Measurements from ENCODE around the gene OSBP2. TPM values are rescaled to one million over a fixed set of nuclear protein-coding genes. Genes with fewer than 3 reads are reported as not detected.
"Not testable (repeated sequence)": the region's sequence is repeated elsewhere in the genome, so short reads cannot be mapped to it uniquely, and the experiment has no call there.

The OSBP2 gene
- total and polyA plus RNA-seq, 5 experiments from 2014 or later: 0.60 to 1.8 (median 0.75) TPM

DNA sequence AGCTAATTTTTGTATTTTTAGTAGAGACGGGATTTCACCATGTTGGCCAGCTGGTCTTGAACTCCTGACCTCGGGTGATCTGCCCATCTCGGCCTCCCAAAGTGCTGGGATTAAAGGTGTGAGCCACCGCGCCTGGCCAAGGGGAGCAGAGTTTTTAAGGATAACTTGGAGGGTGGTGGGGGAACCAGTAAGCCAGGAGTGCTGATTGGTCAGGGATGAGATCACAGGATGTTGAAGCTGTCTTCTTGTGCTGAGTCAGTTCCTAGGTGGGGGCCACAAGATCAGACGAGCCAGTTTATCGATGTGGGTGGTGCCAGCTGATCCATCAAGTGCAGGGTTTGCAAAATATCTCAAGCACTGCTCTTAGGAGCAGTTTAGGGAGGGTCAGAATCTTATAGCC is 45.3 kb downstream of the OSBP2 start:
- ATAC-seq, H3K27ac Mint-ChIP-seq: not testable (repeated sequence)

DNA sequence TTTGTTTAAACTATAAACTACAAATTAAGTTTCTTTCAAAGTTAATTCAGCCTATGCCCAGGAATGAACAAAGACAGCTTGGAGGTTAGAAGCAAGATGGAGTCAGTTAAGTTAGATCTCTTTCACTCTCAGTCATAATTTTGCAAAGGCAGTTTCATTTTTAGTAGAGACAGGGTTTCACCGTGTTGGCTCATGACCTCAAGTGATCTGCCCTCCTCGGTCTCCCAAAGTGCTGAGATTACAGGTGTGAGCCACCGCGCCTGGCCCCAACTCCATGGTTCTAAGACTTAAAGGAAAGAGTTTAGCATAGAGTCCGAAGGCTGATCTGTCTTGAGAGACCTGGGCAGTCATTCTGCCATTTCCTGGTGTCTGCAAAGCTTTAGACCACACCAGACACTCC is 45.8 kb downstream of the OSBP2 start:
- H3K4me3 Mint-ChIP-seq, POLR2A ChIA-PET, ATAC-seq, DNase-seq, H3K4me1 Mint-ChIP-seq, H3K27ac Mint-ChIP-seq, H3K36me3 Mint-ChIP-seq, H3K27me3 Mint-ChIP-seq, H3K9me3 Mint-ChIP-seq: not testable (repeated sequence)

More for the DNA sequence above, 45.3 kb downstream of the OSBP2 start:
- H3K4me1 Mint-ChIP-seq, H3K36me3 Mint-ChIP-seq, H3K4me3 Mint-ChIP-seq, H3K9me3 Mint-ChIP-seq, DNase-seq, H3K27me3 Mint-ChIP-seq, POLR2A ChIA-PET: not testable (repeated sequence)

DNA sequence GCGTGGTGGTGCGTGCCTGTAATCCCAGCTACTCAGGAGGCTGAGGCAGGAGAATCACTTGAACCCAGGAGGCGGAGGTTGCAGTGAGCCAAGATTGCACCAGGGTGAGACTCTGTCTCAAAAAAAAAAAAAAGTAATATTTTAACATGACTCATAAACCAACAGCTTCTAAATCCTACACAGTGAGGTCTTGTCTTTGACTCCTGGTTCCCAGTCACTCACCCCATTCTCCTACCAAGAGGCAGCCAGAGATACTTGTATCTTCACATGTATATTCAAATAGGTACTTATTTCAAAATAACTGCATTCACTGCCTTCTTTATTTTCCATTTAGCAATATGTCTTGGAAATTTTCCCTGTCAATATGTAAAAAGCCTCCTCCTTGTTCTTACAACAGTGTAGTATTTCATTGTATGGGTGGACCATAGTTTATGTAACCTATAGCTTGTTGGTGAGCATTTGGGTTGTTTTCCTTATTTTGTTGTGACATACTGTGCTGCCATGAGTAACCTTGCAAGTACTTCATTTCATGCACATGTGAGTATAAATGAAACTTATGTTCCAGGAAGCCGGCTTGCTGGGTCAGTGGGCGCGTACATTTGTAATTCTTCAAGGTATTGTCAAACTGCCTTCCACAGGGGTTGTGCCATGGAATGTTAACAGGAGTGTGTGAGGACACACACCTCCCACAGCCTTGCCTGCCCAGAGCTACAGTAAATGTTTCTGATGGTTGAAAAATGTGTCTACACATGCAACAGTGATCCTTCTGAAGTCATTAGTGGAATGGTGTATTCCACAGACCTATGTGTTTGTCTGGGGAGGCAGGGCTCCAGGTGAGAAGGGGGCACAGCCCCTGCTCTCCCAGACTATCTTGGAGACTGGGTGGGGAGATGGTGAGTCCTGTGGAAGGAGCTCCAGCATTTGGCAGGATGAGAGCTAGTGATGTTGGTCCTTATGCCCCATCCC is 47.9 kb downstream of the OSBP2 start:
- peaks cover 0 to 9% (median 3%) of the 10 kb centered on the region in 5 donors for H3K27me3 Mint-ChIP-seq
- ATAC-seq: no peak
- H3K4me3 Mint-ChIP-seq: no peak overlapping the region
- no peak overlapping the region for H3K27ac Mint-ChIP-seq
- no peak for DNase-seq
- peaks cover 0 to 2% (median 2%) of the 10 kb centered on the region in 3 donors for H3K36me3 Mint-ChIP-seq
- H3K4me1 Mint-ChIP-seq: peaks cover 0 to 8% (median 3%) of the 10 kb centered on the region in 4 donors
- POLR2A ChIA-PET: no interaction called here
- H3K9me3 Mint-ChIP-seq: no peaks in the 10 kb centered on the region

DNA sequence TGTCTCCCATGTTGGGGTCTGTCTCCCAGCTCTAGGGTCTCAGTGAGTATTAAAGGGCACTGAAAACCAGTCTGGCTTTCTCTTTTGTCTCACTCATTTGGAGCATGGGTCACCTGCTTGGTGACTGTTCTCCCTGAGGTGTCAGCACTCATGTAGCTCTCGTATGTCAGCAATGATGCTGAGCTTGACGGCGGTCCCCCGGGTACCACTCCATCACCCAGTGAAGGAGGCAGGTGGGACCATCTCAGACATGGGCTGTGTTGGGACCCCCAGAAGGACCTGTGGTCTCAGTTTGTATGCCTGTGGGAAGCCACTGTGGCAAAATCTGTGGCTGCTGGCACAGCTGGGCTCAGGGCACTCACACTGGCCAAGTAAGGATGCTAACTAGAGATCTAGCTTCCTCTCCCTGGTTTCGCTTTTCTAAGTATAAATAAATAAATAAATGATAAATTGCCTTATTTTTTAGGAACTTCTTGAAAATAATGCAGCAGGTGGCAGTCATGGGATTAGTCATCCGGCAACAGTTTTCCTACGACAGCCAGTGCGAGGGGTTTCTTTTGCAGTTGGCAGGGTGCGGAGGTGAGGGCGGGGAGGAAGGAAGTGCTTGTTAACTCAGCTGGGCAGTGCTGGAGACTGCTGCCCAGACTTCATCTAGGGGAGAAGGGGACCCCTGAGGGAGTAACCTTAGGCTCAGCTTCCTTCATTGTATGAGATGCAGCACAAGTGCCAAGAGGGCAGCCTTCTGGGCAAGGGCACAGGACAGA is 48.8 kb downstream of the OSBP2 start:
- no peak overlapping the region for H3K4me3 Mint-ChIP-seq
- DNase-seq (no peak), ATAC-seq (no peak)
- no peaks in the 10 kb centered on the region for H3K9me3 Mint-ChIP-seq
- H3K27ac Mint-ChIP-seq: no peak overlapping the region
- peaks cover 0 to 2% (median 2%) of the 10 kb centered on the region in 3 donors for H3K36me3 Mint-ChIP-seq
- peaks cover 0 to 9% (median 3%) of the 10 kb centered on the region in 5 donors for H3K27me3 Mint-ChIP-seq
- POLR2A ChIA-PET: no interaction called here
- peaks cover 0 to 8% (median 2%) of the 10 kb centered on the region in 4 donors for H3K4me1 Mint-ChIP-seq

DNA sequence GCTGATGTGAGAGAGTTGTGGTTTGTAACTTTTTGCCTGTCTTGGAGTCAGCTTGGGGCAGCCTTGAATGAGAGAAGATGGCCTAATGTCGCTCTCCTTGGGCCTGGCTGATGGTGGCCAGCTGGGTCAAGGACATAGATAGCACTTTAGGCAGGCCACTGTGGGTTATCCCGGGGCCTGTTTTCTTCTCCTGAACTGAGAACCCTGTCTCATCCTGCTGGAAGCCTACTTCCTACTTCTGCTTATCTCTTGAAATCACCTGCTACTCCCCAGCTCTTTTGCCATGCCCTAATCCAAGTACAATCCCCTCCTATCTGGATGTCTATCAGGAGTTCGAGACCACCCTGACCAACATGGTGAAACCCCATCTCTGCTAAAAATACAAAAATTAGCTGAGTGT is 49.5 kb downstream of the OSBP2 start:
- Mint-ChIP-seq H3K4me3 (no peak overlapping the region), H3K9me3 (no peaks in the 10 kb centered on the region), H3K36me3 (peaks cover 0 to 2% (median 0%) of the 10 kb centered on the region in 3 donors), H3K27ac (no peak overlapping the region), H3K4me1 (peaks cover 0 to 8% (median 2%) of the 10 kb centered on the region in 4 donors), H3K27me3 (peaks cover 0 to 9% (median 3%) of the 10 kb centered on the region in 5 donors)
- POLR2A ChIA-PET: no interaction called here
- no peak for ATAC-seq
- no peak for DNase-seq

DNA sequence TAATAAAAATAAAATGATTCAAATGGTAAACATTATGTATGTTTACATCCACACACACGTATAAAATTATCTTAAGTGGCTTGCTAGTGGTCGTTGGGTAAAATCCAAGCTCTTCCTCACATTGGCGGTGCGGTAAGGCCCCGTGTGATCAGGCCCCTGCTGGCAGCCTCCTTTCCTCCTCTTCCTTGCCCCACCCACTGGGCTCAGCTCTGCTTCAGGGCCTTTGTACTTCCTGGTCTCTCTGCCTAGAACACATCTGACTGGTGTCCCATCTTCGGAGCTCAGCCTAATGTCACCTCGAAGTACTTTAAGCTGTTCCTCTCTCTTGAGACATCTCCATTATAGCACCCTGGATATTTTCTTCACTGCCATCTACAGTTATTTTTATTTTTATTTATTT is 52.8 kb downstream of the OSBP2 start:
- POLR2A ChIA-PET: no interaction called here
- Mint-ChIP-seq H3K9me3 (no peaks in the 10 kb centered on the region), H3K4me1 (peaks cover 0 to 4% (median 2%) of the 10 kb centered on the region in 4 donors), H3K4me3 (no peak overlapping the region), H3K36me3 (peaks cover 0 to under 1% (median 0%) of the 10 kb centered on the region in 3 donors), H3K27me3 (peaks cover 0 to 2% (median 0%) of the 10 kb centered on the region in 5 donors), H3K27ac (no peak overlapping the region)
- DNase-seq (no peak), ATAC-seq (no peak)

DNA sequence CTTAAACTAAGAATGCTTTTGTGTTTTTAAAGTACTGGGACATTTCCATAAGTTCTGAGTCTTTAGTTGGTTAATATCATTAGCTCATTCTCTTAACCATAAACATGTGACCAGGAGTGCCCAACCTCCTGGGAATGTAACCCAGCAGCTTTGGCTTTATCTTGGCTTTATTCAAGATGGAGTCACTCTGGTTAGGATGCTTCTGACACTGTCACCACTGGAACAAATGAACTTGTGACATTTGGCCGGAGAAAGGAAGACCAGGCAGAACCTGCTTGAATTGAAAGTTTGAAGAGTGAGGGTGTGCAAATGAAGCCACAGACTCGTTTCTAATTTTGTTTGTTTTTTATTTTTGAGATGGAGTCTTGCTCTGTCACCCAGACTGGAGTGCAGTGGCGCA is 54.6 kb downstream of the OSBP2 start:
- no peak overlapping the region for H3K27ac Mint-ChIP-seq
- no peak for ATAC-seq
- POLR2A ChIA-PET: no interaction called here
- H3K4me1 Mint-ChIP-seq: peaks cover 0 to 2% (median 0%) of the 10 kb centered on the region in 4 donors
- H3K27me3 Mint-ChIP-seq: peaks cover 0 to 3% (median 0%) of the 10 kb centered on the region in 5 donors
- DNase-seq: no peak
- peaks cover 0 to 5% (median 2%) of the 10 kb centered on the region in 3 donors for H3K36me3 Mint-ChIP-seq
- H3K4me3 Mint-ChIP-seq: no peak overlapping the region
- H3K9me3 Mint-ChIP-seq: peaks cover 0 to 5% (median 0%) of the 10 kb centered on the region in 9 donors

DNA sequence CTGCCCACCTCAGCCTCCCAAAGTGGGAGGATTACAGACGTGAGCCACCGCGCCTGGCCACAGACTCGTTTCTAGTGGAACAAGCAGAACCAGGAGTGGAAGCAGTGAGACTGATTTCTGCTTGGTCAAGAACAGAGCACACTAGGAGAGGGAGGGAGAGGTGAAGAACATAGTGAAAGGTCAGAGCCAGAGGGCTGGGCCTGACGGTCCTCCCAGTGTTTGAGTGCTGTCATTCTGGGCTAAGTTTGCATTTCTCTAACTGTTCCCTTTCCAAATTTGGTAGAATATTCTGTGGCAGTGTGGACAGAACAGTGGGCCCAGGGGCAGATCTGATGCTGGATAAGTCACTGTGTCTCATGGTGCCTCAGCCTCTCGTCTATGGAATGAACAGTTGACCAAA is 55.2 kb downstream of the OSBP2 start:
- H3K9me3 Mint-ChIP-seq: peaks cover 0 to 5% (median 0%) of the 10 kb centered on the region in 9 donors
- no peak overlapping the region for H3K4me3 Mint-ChIP-seq
- ATAC-seq (no peak), DNase-seq (no peak)
- peaks cover 0 to 4% (median under 1%) of the 10 kb centered on the region in 4 donors for H3K4me1 Mint-ChIP-seq
- POLR2A ChIA-PET: no interaction called here
- peak overlapping the region in 1 of 10 donors; percentile 28 for H3K27ac Mint-ChIP-seq
- peaks cover 0 to 5% (median 2%) of the 10 kb centered on the region in 3 donors for H3K36me3 Mint-ChIP-seq
- H3K27me3 Mint-ChIP-seq: peaks cover 0 to 4% (median 0%) of the 10 kb centered on the region in 5 donors

DNA sequence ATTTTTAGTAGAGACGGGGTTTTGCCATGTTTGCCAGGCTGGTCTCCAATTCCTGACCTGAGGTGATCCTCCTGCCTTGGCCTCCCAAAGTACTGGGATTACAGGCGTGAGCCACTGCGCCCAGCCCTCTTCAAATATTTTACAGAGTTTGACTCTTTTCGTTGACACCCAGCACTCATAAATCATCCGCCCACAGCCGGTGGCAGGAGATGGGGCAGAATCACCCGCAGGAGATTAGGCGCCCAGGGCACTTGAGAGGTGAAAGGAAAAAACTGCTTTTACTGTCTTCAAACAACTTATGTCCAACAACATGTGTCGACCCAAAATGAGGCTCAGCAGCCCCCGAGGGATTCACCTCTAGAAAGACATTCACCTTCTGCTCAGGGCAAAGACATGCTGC is 56.9 kb downstream of the OSBP2 start:
- DNase-seq (no peak), ATAC-seq (no peak)
- H3K9me3 Mint-ChIP-seq: peaks cover 0 to 5% (median 0%) of the 10 kb centered on the region in 9 donors
- peaks cover 0 to 10% (median 0%) of the 10 kb centered on the region in 5 donors for H3K27me3 Mint-ChIP-seq
- H3K4me3 Mint-ChIP-seq: no peak overlapping the region
- H3K36me3 Mint-ChIP-seq: peaks cover 0 to 5% (median 2%) of the 10 kb centered on the region in 3 donors
- peaks cover 0 to 5% (median under 1%) of the 10 kb centered on the region in 4 donors for H3K4me1 Mint-ChIP-seq
- POLR2A ChIA-PET: interaction anchor here (0.6 kb wide), 1 partner anchor 58 kb away, joined by 4 read pairs; no protein-coding TSS in a partner anchor
- H3K27ac Mint-ChIP-seq: no peak overlapping the region

DNA sequence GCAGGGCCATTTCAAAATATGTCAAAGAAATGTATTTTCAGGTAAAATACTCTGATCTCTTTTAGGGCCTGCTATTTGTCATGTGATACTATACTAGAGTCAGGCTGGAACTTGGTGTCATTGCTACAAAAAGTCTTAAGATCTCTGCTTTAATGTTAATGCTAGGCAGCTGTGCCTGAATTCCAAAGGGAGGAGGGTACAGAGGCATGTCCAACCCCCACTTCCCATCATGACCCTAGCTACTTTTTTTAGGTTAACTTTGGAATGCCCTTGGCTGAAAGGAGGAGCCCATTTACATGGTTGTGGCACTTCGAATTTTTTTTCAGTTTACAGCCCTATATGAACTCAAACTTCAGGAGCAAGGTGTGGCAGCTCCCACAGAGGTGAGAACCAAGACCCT is 58.1 kb downstream of the OSBP2 start:
- Mint-ChIP-seq H3K4me1 (peaks cover 0 to 3% (median under 1%) of the 10 kb centered on the region in 4 donors), H3K4me3 (no peak overlapping the region), H3K36me3 (peaks cover 0 to 5% (median 2%) of the 10 kb centered on the region in 3 donors), H3K27ac (peak overlapping the region in 2 of 10 donors; percentile 29 to 31), H3K27me3 (peaks cover 1 to 10% (median 5%) of the 10 kb centered on the region in 5 donors), H3K9me3 (peaks cover 0 to 5% (median 0%) of the 10 kb centered on the region in 9 donors)
- POLR2A ChIA-PET: no interaction called here
- DNase-seq: no peak
- ATAC-seq: no peak

DNA sequence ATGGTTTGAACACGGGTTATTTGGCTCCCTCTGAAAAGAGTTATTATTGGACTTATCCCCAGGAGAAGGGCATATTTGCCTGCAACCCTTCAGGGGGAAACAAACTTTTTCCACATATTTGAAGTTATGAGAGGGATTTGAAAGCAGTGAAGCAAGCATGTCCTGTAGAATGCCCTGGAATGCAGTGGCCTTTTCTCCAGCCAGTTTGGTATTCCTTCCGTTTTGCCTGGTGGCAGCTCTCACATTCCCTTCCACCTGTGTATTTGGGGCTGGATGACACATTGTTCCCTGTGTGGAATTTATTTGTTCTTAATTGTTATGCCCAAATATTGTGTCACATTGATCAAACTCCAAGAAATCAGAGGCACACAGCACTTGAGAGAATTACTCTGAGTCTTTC is 59.0 kb downstream of the OSBP2 start:
- ATAC-seq: no peak
- Mint-ChIP-seq H3K4me1 (peaks cover 0 to 3% (median under 1%) of the 10 kb centered on the region in 4 donors), H3K9me3 (peaks cover 0 to 5% (median 0%) of the 10 kb centered on the region in 9 donors), H3K27me3 (peaks cover 1 to 10% (median 5%) of the 10 kb centered on the region in 5 donors), H3K4me3 (no peak overlapping the region), H3K36me3 (peaks cover 0 to 5% (median 2%) of the 10 kb centered on the region in 3 donors), H3K27ac (no peak overlapping the region)
- POLR2A ChIA-PET: no interaction called here
- DNase-seq: no peak

DNA sequence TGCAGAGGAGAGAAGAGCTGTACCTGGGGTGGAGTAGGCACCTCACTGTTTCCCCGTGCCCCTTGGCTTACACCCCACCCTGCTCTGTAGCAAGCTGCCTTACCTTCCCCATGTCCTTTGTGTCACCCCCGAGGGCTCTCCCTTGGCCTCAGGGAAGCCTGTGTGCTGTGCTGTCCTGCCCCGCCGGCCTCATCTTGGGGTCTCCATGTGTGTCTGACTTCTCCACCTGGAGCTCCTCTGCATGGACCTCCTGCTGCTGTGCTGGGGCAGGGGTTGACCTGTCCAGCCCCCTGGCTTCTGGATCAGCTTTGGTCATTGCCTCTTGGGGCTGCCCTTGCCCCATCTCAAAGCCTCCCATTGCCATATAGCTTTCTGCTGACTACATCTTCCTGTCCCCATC is 59.8 kb downstream of the OSBP2 start:
- Mint-ChIP-seq H3K9me3 (peaks cover 0 to 5% (median 0%) of the 10 kb centered on the region in 9 donors), H3K27me3 (peaks cover 1 to 10% (median 5%) of the 10 kb centered on the region in 5 donors), H3K36me3 (peaks cover 0 to 5% (median 2%) of the 10 kb centered on the region in 3 donors), H3K27ac (peak overlapping the region in 1 of 10 donors; percentile 88), H3K4me1 (peaks cover 0 to 3% (median under 1%) of the 10 kb centered on the region in 4 donors), H3K4me3 (no peak overlapping the region)
- DNase-seq (no peak), ATAC-seq (no peak)
- POLR2A ChIA-PET: interaction anchor here (1.7 kb wide), 1 partner anchor 120 kb away, joined by 9 read pairs; no protein-coding TSS in a partner anchor

Measured in naive thymus-derived CD8-positive, alpha-beta T cell (primary cell).